NB4 (cell line): ENCODE data around the gene ELP2.

Source experiments
- MYC ChIP-seq: IDR thresholded peaks from 2 replicates; pipeline ENCODE4 v1.6.1; 2011; ENCODE audit warnings: low read depth, low read length
- TF ChIP-seq, protein P1 (sequence below): IDR thresholded peaks from one replicate; pipeline ENCODE4 v1.5.1; 2012; ENCODE audit warnings: low read depth, low read length

DNA sequence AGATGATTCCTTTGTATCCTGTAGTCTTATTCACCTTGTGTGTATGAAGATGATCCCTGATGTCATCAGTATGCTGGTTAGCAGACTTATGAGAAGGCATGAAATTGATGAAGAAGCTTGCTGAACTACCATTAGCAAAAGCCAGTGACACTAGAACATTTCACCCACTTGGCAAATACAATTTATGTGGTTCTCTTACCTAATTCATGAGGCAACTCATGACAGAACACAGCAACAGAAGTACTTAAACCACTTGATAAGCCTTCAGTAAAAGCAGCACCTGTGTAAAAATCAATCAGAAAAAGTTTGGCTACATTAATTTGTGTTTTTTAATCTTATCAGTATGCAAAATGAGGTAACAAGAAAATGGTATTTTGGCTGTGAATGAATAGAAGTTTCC is 17.4 kb upstream of the ELP2 start:
- TF ChIP-seq, protein P1, sequence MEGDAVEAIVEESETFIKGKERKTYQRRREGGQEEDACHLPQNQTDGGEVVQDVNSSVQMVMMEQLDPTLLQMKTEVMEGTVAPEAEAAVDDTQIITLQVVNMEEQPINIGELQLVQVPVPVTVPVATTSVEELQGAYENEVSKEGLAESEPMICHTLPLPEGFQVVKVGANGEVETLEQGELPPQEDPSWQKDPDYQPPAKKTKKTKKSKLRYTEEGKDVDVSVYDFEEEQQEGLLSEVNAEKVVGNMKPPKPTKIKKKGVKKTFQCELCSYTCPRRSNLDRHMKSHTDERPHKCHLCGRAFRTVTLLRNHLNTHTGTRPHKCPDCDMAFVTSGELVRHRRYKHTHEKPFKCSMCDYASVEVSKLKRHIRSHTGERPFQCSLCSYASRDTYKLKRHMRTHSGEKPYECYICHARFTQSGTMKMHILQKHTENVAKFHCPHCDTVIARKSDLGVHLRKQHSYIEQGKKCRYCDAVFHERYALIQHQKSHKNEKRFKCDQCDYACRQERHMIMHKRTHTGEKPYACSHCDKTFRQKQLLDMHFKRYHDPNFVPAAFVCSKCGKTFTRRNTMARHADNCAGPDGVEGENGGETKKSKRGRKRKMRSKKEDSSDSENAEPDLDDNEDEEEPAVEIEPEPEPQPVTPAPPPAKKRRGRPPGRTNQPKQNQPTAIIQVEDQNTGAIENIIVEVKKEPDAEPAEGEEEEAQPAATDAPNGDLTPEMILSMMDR: no peak
- no peak for TF ChIP-seq MYC
